Fibroblast of lung (primary cell): Measurements from ENCODE around the gene VAV2. TPM values are rescaled to one million over a fixed set of nuclear protein-coding genes. Genes with fewer than 3 reads are reported as not detected.

ENCODE experiments used
- DNase-seq, 2 donors: peaks; one replicate each; pipeline versions ENCODE4 v3.0.0 to v3.0.0-alpha.2; 2010; ENCODE audit warnings: low read depth in 2 of 2
- H2AFZ ChIP-seq: 2 replicates; pipeline ENCODE4 v1.5.1; 2012; ENCODE audit warnings: low read length, control low read depth, inconsistent platforms
- H3K27ac ChIP-seq: 2 replicates; pipeline ENCODE4 v1.5.1; 2011; ENCODE audit warnings: low read length, control low read depth; ENCODE audit not compliant: insufficient read depth
- H3K27me3 ChIP-seq: 2 replicates; pipeline ENCODE4 v1.5.1; 2011; ENCODE audit warnings: mild to moderate bottlenecking, low read length; ENCODE audit not compliant: control insufficient read depth, insufficient read depth
- H3K36me3 ChIP-seq: 2 replicates; pipeline ENCODE4 v1.5.1; 2011; ENCODE audit warnings: low read length; ENCODE audit not compliant: control insufficient read depth, insufficient read depth
- H3K4me1 ChIP-seq: 2 replicates; pipeline ENCODE4 v1.5.1; 2011; ENCODE audit warnings: low read length; ENCODE audit not compliant: control insufficient read depth, insufficient read depth; ENCODE audit errors: extremely low read depth
- H3K4me2 ChIP-seq: 2 replicates; pipeline ENCODE4 v1.5.1; 2011; ENCODE audit warnings: low read length, control low read depth; ENCODE audit not compliant: insufficient read depth; ENCODE audit errors: extremely low read depth
- H3K4me3 ChIP-seq, 4 experiments: fragments of 200-600 bp in 1 of 4; sonication (generic) in 1 of 4; replicated peaks in 1 of 4; 2 replicates each; pipeline ENCODE4 v1.5.1; 2011 to 2016; ENCODE audit warnings: low read length in 4 of 4, low read depth in 3 of 4, mild to moderate bottlenecking in 3 of 4, control low read depth in 2 of 4, inconsistent platforms in 1 of 4, mixed read lengths in 1 of 4; ENCODE audit not compliant: insufficient read depth in 1 of 4; ENCODE audit errors: control extremely low read depth in 1 of 4
- H3K79me2 ChIP-seq: 2 replicates; pipeline ENCODE4 v1.5.1; 2012; ENCODE audit warnings: mild to moderate bottlenecking, low read length, inconsistent platforms; ENCODE audit not compliant: control insufficient read depth, insufficient read depth
- H3K9ac ChIP-seq: 2 replicates; pipeline ENCODE4 v1.5.1; 2011; ENCODE audit warnings: mild to moderate bottlenecking, low read length, control low read depth; ENCODE audit not compliant: insufficient read depth
- H3K9me3 ChIP-seq: 2 replicates; pipeline ENCODE4 v1.5.1; 2012; ENCODE audit warnings: low read depth, low read length; ENCODE audit not compliant: control insufficient read depth, insufficient read depth
- H4K20me1 ChIP-seq: 2 replicates; pipeline ENCODE4 v1.5.1; 2011; ENCODE audit warnings: low read length; ENCODE audit not compliant: control insufficient read depth, insufficient read depth; ENCODE audit errors: extremely low read depth
- EZH2 ChIP-seq: IDR thresholded peaks from 2 replicates; pipeline ENCODE4 v1.5.1; 2012; ENCODE audit warnings: low read length, control low read depth, mild to moderate bottlenecking; ENCODE audit errors: missing control alignments
- polyA plus RNA-seq, 2 donors: library from polyadenylated mRNA; depleted of rRNA in 1 of 2; stranded (reverse) in 1 of 2; unstranded in 1 of 2; fragments of >200 nt; gene quantifications; 2 replicates each; pipeline ENCODE4 v1.2.1, GENCODE V29; 2011 to 2012; ENCODE audit warnings: missing spikeins in 1 of 2
- total RNA-seq: library from RNA; depleted of rRNA; stranded (reverse); fragments of >200 nt; gene quantifications from 2 replicates; pipeline ENCODE4 v1.2.1, GENCODE V29; 2014
- TF ChIP-seq, protein P1 (sequence below), 2 donors: IDR thresholded peaks in 1 of 2; conservative IDR thresholded peaks in 1 of 2; 1 replicate in 1 of 2; 2 replicates in 1 of 2; pipeline ENCODE4 v1.5.1; 2011 to 2012; ENCODE audit warnings: low read length in 2 of 2, control low read depth in 1 of 2, inconsistent platforms in 1 of 2, low read depth in 1 of 2, mild to moderate bottlenecking in 1 of 2

Gene VAV2
- total and polyA plus RNA-seq, 2 donors (not counting 1 experiment from before 2014, with no cell fraction given): 13.7 to 17.7 TPM

DNA sequence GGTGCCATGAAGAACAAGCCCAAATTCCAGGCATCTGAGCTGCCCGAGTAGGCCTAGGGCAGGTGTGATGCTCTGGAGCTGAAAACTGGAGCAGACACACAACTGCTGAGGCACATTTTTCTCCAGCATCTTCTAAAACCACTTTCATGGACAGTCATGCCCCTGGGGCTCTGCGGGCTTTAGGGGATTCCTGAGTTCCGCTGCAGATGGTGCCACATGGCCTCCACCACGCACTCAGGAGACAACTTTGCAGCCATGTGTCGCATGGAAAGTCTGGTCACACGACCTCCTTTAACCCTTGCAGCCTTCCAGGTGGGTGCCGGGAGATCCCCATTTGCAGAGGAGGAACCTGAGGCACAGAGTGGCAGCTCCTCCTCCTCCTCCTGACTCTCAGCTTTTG lies 141.2 kb downstream of the VAV2 start:
- no peak for TF ChIP-seq EZH2
- Histone ChIP-seq H3K4me1 (peaks cover 13% of the 10 kb centered on the region), H3K27ac (no peak overlapping the region), H3K27me3 (no peaks in the 10 kb centered on the region), H3K4me2 (no peak overlapping the region), H4K20me1 (no peaks in the 10 kb centered on the region), H3K36me3 (no peaks in the 10 kb centered on the region), H3K79me2 (peaks cover 3% of the 10 kb centered on the region), H3K4me3 (no peak overlapping the region), H2AFZ (no peak overlapping the region), H3K9ac (no peak overlapping the region), H3K9me3 (no peaks in the 10 kb centered on the region)
- DNase-seq: no peak

DNA sequence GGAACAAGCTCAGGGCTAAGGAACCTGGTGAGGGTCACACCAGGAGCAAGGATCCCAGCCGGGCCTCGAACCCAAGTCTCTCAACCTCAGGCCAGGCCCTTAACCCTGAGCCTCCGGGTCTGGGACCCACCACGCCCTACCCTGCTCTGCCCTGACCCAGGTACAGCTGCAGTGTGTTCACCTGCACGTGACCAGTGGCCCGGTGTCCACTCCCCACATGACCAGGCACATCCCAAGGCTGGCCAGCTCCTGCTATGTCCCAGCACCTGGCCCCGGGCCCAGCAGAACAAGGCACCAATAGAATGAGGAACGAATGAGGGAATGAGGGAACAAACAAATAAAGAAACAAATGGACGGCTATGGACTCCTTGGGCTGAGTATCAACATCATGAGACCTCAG lies 142.0 kb downstream of the VAV2 start:
- H3K27me3 ChIP-seq: no peaks in the 10 kb centered on the region
- no peak overlapping the region for H2AFZ ChIP-seq
- H3K9ac ChIP-seq: no peak overlapping the region
- no peaks in the 10 kb centered on the region for H3K36me3 ChIP-seq
- peaks cover 11% of the 10 kb centered on the region for H3K4me1 ChIP-seq
- DNase-seq: no peak
- H4K20me1 ChIP-seq: no peaks in the 10 kb centered on the region
- H3K79me2 ChIP-seq: peaks cover 3% of the 10 kb centered on the region
- H3K27ac ChIP-seq: no peak overlapping the region
- no peak overlapping the region for H3K4me3 ChIP-seq
- no peak overlapping the region for H3K4me2 ChIP-seq
- no peaks in the 10 kb centered on the region for H3K9me3 ChIP-seq
- TF ChIP-seq EZH2: no peak
- TF ChIP-seq, protein P1, sequence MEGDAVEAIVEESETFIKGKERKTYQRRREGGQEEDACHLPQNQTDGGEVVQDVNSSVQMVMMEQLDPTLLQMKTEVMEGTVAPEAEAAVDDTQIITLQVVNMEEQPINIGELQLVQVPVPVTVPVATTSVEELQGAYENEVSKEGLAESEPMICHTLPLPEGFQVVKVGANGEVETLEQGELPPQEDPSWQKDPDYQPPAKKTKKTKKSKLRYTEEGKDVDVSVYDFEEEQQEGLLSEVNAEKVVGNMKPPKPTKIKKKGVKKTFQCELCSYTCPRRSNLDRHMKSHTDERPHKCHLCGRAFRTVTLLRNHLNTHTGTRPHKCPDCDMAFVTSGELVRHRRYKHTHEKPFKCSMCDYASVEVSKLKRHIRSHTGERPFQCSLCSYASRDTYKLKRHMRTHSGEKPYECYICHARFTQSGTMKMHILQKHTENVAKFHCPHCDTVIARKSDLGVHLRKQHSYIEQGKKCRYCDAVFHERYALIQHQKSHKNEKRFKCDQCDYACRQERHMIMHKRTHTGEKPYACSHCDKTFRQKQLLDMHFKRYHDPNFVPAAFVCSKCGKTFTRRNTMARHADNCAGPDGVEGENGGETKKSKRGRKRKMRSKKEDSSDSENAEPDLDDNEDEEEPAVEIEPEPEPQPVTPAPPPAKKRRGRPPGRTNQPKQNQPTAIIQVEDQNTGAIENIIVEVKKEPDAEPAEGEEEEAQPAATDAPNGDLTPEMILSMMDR (conservative IDR thresholded peaks at IDR 0.05 in 1 of 2, IDR thresholded peaks at IDR 0.05 in 1 of 2; ENCODE audit: low read depth in 1 of 2, low read length in 2 of 2): no peak

DNA sequence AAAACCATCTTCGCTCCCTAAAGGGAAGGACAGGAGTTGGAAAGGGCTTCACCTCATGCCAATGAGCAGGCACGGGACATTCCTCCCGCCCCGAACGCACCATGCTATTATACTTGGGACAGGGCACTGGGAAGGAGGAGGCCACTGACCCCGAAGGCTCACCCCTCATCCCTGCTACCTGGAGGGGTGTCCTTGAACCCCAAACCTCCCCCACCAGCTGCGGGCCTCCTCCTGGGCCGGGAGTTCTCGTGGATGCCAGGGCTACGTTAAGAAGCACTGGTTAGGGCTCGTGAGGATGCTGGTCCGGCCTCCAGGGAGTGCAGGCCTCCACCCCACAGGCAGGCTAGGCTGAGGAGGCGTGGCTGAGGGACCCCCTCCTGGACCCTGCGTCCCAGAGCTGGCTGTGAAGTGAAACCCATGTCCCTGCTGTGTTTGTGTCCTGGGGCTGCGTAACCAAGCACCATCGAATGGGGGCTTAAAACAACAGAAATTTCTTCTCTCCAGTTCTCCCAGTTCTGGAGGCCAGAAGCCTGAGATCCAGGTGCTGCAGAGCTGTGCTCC lies 142.9 kb downstream of the VAV2 start:
- peaks cover 5% of the 10 kb centered on the region for H3K79me2 ChIP-seq
- H4K20me1 ChIP-seq: no peaks in the 10 kb centered on the region

More for the DNA sequence above, 142.9 kb downstream of the VAV2 start:
- no peak overlapping the region for H3K4me2 ChIP-seq
- H3K4me3 ChIP-seq: no peak overlapping the region
- H3K36me3 ChIP-seq: no peaks in the 10 kb centered on the region
- no peaks in the 10 kb centered on the region for H3K27me3 ChIP-seq
- no peak for TF ChIP-seq EZH2
- TF ChIP-seq, protein P1 (conservative IDR thresholded peaks at IDR 0.05 in 1 of 2, IDR thresholded peaks at IDR 0.05 in 1 of 2; ENCODE audit: low read depth in 1 of 2, low read length in 2 of 2): no peak
- no peak overlapping the region for H3K9ac ChIP-seq
- no peak overlapping the region for H2AFZ ChIP-seq
- peaks cover 5% of the 10 kb centered on the region for H3K4me1 ChIP-seq
- DNase-seq: no peak
- no peaks in the 10 kb centered on the region for H3K9me3 ChIP-seq
- no peak overlapping the region for H3K27ac ChIP-seq
